Retinal pigment epithelial cell (primary cell): ENCODE measurements around the gene DYNLT1.
"Not testable (repeated sequence)": the region's sequence is repeated elsewhere in the genome, so short reads cannot be mapped to it uniquely, and the experiment has no call there.

ENCODE experiments used
- DNase-seq: peaks from one replicate; pipeline ENCODE4 v3.0.0-alpha.2; 2010; ENCODE audit warnings: low read depth
- H3K4me3 ChIP-seq: 2 replicates; pipeline ENCODE4 v1.5.1; 2011; ENCODE audit warnings: mild to moderate bottlenecking, low read length, control low read depth, moderate library complexity
- TF ChIP-seq, protein P1 (sequence below): conservative IDR thresholded peaks from 2 replicates; pipeline ENCODE4 v1.5.1; 2011; ENCODE audit warnings: low read depth, low read length, control low read depth, inconsistent platforms

Gene DYNLT1

DNA sequence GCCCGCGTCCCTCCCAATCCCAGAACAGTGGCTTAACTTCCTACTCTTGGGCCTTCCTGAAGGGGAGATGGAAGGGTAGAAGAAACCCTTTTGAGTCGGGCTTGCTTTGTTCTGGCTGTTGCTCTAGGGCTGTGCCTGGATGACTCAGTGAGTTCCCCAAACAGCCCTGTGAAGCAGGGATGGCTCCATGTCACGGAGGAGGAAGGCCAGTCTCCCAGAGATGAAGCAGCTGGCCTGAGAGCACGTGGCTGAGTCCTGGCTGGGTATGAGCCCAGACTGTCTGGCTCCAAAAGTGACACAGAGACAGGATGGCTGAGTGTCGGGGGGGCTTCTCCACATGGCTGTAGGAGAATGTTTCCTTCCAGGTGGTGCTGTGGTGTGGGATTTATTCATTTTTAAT is 10.0 kb upstream of the DYNLT1 start:
- no peak overlapping the region for H3K4me3 ChIP-seq
- TF ChIP-seq, protein P1, sequence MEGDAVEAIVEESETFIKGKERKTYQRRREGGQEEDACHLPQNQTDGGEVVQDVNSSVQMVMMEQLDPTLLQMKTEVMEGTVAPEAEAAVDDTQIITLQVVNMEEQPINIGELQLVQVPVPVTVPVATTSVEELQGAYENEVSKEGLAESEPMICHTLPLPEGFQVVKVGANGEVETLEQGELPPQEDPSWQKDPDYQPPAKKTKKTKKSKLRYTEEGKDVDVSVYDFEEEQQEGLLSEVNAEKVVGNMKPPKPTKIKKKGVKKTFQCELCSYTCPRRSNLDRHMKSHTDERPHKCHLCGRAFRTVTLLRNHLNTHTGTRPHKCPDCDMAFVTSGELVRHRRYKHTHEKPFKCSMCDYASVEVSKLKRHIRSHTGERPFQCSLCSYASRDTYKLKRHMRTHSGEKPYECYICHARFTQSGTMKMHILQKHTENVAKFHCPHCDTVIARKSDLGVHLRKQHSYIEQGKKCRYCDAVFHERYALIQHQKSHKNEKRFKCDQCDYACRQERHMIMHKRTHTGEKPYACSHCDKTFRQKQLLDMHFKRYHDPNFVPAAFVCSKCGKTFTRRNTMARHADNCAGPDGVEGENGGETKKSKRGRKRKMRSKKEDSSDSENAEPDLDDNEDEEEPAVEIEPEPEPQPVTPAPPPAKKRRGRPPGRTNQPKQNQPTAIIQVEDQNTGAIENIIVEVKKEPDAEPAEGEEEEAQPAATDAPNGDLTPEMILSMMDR: no peak
- no peak for DNase-seq

DNA sequence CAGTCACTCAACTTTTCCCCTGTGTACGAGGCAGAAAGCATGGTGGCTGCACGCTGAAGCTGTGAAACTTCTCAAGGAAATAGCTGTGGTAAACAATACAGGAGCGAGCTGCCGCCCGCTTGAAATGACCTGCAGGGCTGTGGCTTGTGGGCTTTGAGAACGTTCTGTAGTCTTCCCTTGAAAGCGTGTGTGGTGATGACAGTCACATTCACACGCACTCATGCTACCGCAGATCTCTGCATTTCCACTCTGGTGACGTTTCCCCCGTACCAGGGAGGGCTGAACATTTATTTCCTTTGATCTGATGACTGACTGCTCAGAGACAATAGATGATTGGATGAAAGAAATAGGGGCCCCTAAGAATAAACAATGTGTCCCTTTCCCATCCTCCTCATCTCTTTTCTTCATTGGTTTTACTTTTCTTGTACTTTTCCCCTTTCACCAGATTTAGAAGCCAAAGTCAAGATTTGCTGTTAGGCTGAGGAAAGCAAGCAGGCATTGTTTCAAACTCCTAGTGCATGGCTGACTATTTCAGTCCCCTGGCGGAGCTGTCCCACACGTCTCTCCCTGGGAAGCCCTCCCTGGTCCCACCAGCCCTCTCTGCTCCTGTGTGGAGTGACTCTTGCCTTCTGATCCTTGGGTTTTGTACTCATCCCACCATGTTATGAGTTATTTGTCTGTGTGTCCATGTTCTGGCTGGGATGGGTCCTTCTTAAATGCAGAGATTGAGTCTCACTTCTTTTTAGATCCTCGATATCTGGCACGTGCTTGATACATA is 9.2 kb upstream of the DYNLT1 start:
- no peak overlapping the region for H3K4me3 ChIP-seq
- TF ChIP-seq, protein P1: no peak
- DNase-seq: no peak

- not testable (repeated sequence) for DNase-seq, H3K4me3 ChIP-seq
Observed at GRCh38 chr6:158651981-158652737, 7.6 kb upstream of the DYNLT1 start.

GRCh38 chr6:158649289-158650143 is 5.0 kb upstream of the DYNLT1 start, which contains the start of gene SYTL3:
Gene SYTL3, plus strand, starts transcription at chr6:158650054. Its CDS starts 13,215 bp downstream, at chr6:158663269.
- H3K4me3 ChIP-seq: no peak within 1 kb of the TSS
- TF ChIP-seq, protein P1: no peak
- no peak for DNase-seq

DNA sequence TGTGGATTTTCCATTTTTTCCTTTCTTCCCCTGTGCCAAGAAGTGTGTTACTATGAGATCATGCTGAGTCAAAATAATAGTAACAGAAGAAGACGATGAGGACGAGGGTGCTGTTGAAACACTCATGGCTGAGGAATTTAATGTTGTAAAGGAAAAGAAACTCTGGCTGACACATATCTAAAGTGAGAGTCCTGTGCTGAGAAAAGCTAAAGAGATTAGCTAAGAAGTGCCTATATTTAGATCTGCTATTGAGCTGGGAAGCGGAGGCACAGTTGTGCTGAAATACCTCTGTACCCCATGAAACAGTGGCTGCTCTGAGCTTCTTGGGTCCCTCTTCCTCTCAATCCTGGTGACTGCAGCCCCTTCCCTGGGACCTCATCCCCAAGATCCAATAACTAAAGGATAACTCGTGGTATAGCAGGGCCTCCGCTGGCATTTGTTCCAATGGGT is 4.2 kb upstream of the DYNLT1 start:
- TF ChIP-seq, protein P1: no peak
- no peak overlapping the region for H3K4me3 ChIP-seq
- peak; percentile 75 for DNase-seq

DNA sequence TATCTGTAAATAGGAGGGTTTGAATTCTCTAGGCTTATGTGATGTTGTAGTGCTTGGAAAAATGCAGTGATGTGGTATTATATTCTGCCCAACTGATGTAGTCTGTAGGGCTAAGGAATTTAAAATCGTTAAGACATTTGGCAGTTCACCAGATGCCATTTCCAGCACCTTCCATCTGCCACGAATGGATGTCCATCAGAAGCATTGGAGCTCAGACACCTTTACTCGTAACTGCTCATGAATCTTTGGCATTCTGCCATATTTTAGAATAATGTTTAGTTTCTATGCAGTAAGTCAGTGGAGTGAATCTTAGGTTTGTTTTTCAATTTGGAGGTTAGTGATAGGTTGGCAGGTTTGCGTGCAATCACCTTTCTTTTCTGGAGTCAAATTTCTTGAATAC is 3.0 kb upstream of the DYNLT1 start:
- DNase-seq: no peak
- no peak overlapping the region for H3K4me3 ChIP-seq
- TF ChIP-seq, protein P1: no peak
